ENCODE results near the gene PTPRD.

Gene PTPRD

GRCh38 chr9:10208691-10209069 is 404.1 kb downstream of the PTPRD start:
- no peak for DNase-seq (ENCODE audit: extremely low read depth in 1 of 2, low read depth in 1 of 2)

- DNase-seq (ENCODE audit: extremely low read depth in 1 of 2, low read depth in 1 of 2): no peak
Measured at GRCh38 chr9:10204276-10204675, 408.5 kb downstream of the PTPRD start.

- no peak for DNase-seq (ENCODE audit: extremely low read depth in 1 of 2, low read depth in 1 of 2)
Measured at GRCh38 chr9:10173561-10173960, 439.2 kb downstream of the PTPRD start.

GRCh38 chr9:10172476-10172875 is 440.3 kb downstream of the PTPRD start:
- DNase-seq (ENCODE audit: extremely low read depth in 1 of 2, low read depth in 1 of 2): no peak

GRCh38 chr9:10168241-10168640 is 444.6 kb downstream of the PTPRD start:
- no peak for DNase-seq (ENCODE audit: extremely low read depth in 1 of 2, low read depth in 1 of 2)

GRCh38 chr9:10148796-10149195 is 464.0 kb downstream of the PTPRD start:
- no peak for DNase-seq (ENCODE audit: extremely low read depth in 1 of 2, low read depth in 1 of 2)

- no peak for DNase-seq (ENCODE audit: extremely low read depth in 1 of 2, low read depth in 1 of 2)
Measured at GRCh38 chr9:10146517-10147331, 466.1 kb downstream of the PTPRD start.

GRCh38 chr9:10144355-10144754 is 468.4 kb downstream of the PTPRD start:
- no peak for DNase-seq (ENCODE audit: extremely low read depth in 1 of 2, low read depth in 1 of 2)

GRCh38 chr9:10135553-10135952 is 477.2 kb downstream of the PTPRD start:
- DNase-seq (ENCODE audit: extremely low read depth in 1 of 2, low read depth in 1 of 2): no peak

- DNase-seq (ENCODE audit: extremely low read depth in 1 of 2, low read depth in 1 of 2): no peak
Measured at GRCh38 chr9:10134266-10134665, 478.5 kb downstream of the PTPRD start.

- DNase-seq (ENCODE audit: extremely low read depth in 1 of 2, low read depth in 1 of 2): no peak
Measured at GRCh38 chr9:10130061-10130675, 482.6 kb downstream of the PTPRD start.

- DNase-seq (ENCODE audit: extremely low read depth in 1 of 2, low read depth in 1 of 2): no peak
Measured at GRCh38 chr9:10127867-10128266, 484.9 kb downstream of the PTPRD start.

- DNase-seq (ENCODE audit: extremely low read depth in 1 of 2, low read depth in 1 of 2): no peak
Measured at GRCh38 chr9:10112798-10113197, 500.0 kb downstream of the PTPRD start.

- DNase-seq (ENCODE audit: extremely low read depth in 1 of 2, low read depth in 1 of 2): no peak
Measured at GRCh38 chr9:10112070-10112469, 500.7 kb downstream of the PTPRD start.

GRCh38 chr9:10108815-10109214 is 504.0 kb downstream of the PTPRD start:
- no peak for DNase-seq (ENCODE audit: extremely low read depth in 1 of 2, low read depth in 1 of 2)

- no peak for DNase-seq (ENCODE audit: extremely low read depth in 1 of 2, low read depth in 1 of 2)
Measured at GRCh38 chr9:10104774-10105173, 508.0 kb downstream of the PTPRD start.

- no peak for DNase-seq (ENCODE audit: extremely low read depth in 1 of 2, low read depth in 1 of 2)
Measured at GRCh38 chr9:10095208-10095607, 517.6 kb downstream of the PTPRD start.

GRCh38 chr9:10094563-10094962 is 518.2 kb downstream of the PTPRD start:
- DNase-seq (ENCODE audit: extremely low read depth in 1 of 2, low read depth in 1 of 2): no peak

- no peak for DNase-seq (ENCODE audit: extremely low read depth in 1 of 2, low read depth in 1 of 2)
Measured at GRCh38 chr9:10080012-10080411, 532.8 kb downstream of the PTPRD start.

- DNase-seq (ENCODE audit: extremely low read depth in 1 of 2, low read depth in 1 of 2): no peak
Measured at GRCh38 chr9:10079284-10079964, 533.4 kb downstream of the PTPRD start.

- DNase-seq (ENCODE audit: extremely low read depth in 1 of 2, low read depth in 1 of 2): no peak
Measured at GRCh38 chr9:10071579-10071978, 541.2 kb downstream of the PTPRD start.

Data from activated CD8-positive, alpha-beta memory T cell treated with anti-CD3 and anti-CD28 coated beads for 1 hour (primary cell).